Measurements from ENCODE around the gene NOD2.

NOD2 gene

GRCh38 chr16:50665128-50665878 is 28.1 kb upstream of the NOD2 start:
- no peaks in the 10 kb centered on the region for H3K36me3 ChIP-seq (ENCODE audit: insufficient read depth, insufficient read length, low read length)
- peak overlapping the region; percentile 5 for H3K4me3 ChIP-seq (ENCODE audit: insufficient read length, low read depth)
- TF ChIP-seq ZNF274 (IDR thresholded peaks at IDR 0.05; ENCODE audit: low read depth, low read length) (no peak), SUZ12 (IDR thresholded peaks at IDR 0.05; ENCODE audit: extremely low read depth, insufficient read depth, insufficient read length) (no peak), YY1 (IDR thresholded peaks at IDR 0.05; ENCODE audit: insufficient read depth, insufficient read length) (no peak)
- peak; percentile 61 for DNase-seq (ENCODE audit: low read depth, low spot score)
- peaks cover 7% of the 10 kb centered on the region for H3K27me3 ChIP-seq (ENCODE audit: insufficient read depth, insufficient read length)
- peak overlapping the region; percentile 43 for H3K9ac ChIP-seq (ENCODE audit: insufficient read length, low read depth)
- H3K4me1 ChIP-seq (ENCODE audit: insufficient read depth, insufficient read length), result no peaks in the 10 kb centered on the region
- H3K9me3 ChIP-seq (ENCODE audit: insufficient read depth, low read length), result peaks cover 16% of the 10 kb centered on the region; the same call in 1 of the 2 replicates

- Histone ChIP-seq H3K4me1 (ENCODE audit: insufficient read depth, insufficient read length) (no peaks in the 10 kb centered on the region), H3K4me3 (ENCODE audit: insufficient read length, low read depth) (no peak overlapping the region), H3K9me3 (ENCODE audit: insufficient read depth, low read length) (peaks cover 26% of the 10 kb centered on the region), H3K27me3 (ENCODE audit: insufficient read depth, insufficient read length) (peaks cover 7% of the 10 kb centered on the region), H3K36me3 (ENCODE audit: insufficient read depth, insufficient read length, low read length) (no peaks in the 10 kb centered on the region), H3K9ac (ENCODE audit: insufficient read length, low read depth) (no peak overlapping the region)
- DNase-seq (ENCODE audit: low read depth, low spot score), result no peak
- TF ChIP-seq ZNF274 (IDR thresholded peaks at IDR 0.05; ENCODE audit: low read depth, low read length) (no peak), YY1 (IDR thresholded peaks at IDR 0.05; ENCODE audit: insufficient read depth, insufficient read length) (no peak), SUZ12 (IDR thresholded peaks at IDR 0.05; ENCODE audit: extremely low read depth, insufficient read depth, insufficient read length) (no peak)
Measured at GRCh38 chr16:50666658-50667496, 26.5 kb upstream of the NOD2 start.

GRCh38 chr16:50667497-50668367 is 25.7 kb upstream of the NOD2 start:
- no peak overlapping the region for H3K9ac ChIP-seq (ENCODE audit: insufficient read length, low read depth)
- H3K36me3 ChIP-seq (ENCODE audit: insufficient read depth, insufficient read length, low read length), result no peaks in the 10 kb centered on the region
- no peak overlapping the region for H3K4me3 ChIP-seq (ENCODE audit: insufficient read length, low read depth)
- H3K9me3 ChIP-seq (ENCODE audit: insufficient read depth, low read length), result peaks cover 28% of the 10 kb centered on the region
- no peaks in the 10 kb centered on the region for H3K4me1 ChIP-seq (ENCODE audit: insufficient read depth, insufficient read length)
- no peak for TF ChIP-seq YY1 (IDR thresholded peaks at IDR 0.05; ENCODE audit: insufficient read depth, insufficient read length)
- TF ChIP-seq SUZ12 (IDR thresholded peaks at IDR 0.05; ENCODE audit: extremely low read depth, insufficient read depth, insufficient read length), result no peak
- TF ChIP-seq ZNF274 (IDR thresholded peaks at IDR 0.05; ENCODE audit: low read depth, low read length), result no peak
- H3K27me3 ChIP-seq (ENCODE audit: insufficient read depth, insufficient read length), result peaks cover 7% of the 10 kb centered on the region
- DNase-seq (ENCODE audit: low read depth, low spot score), result no peak

- Histone ChIP-seq H3K4me1 (ENCODE audit: insufficient read depth, insufficient read length) (no peaks in the 10 kb centered on the region), H3K36me3 (ENCODE audit: insufficient read depth, insufficient read length, low read length) (no peaks in the 10 kb centered on the region), H3K9ac (ENCODE audit: insufficient read length, low read depth) (no peak overlapping the region), H3K9me3 (ENCODE audit: insufficient read depth, low read length) (peaks cover 35% of the 10 kb centered on the region), H3K27me3 (ENCODE audit: insufficient read depth, insufficient read length) (peaks cover 7% of the 10 kb centered on the region), H3K4me3 (ENCODE audit: insufficient read length, low read depth) (no peak overlapping the region)
- TF ChIP-seq SUZ12 (IDR thresholded peaks at IDR 0.05; ENCODE audit: extremely low read depth, insufficient read depth, insufficient read length) (no peak), ZNF274 (IDR thresholded peaks at IDR 0.05; ENCODE audit: low read depth, low read length) (no peak), YY1 (IDR thresholded peaks at IDR 0.05; ENCODE audit: insufficient read depth, insufficient read length) (no peak)
- no peak for DNase-seq (ENCODE audit: low read depth, low spot score)
Measured at GRCh38 chr16:50668368-50669008, 24.9 kb upstream of the NOD2 start.

GRCh38 chr16:50669741-50670140 is 23.7 kb upstream of the NOD2 start:
- Histone ChIP-seq H3K4me1 (ENCODE audit: insufficient read depth, insufficient read length) (no peaks in the 10 kb centered on the region), H3K4me3 (ENCODE audit: insufficient read length, low read depth) (no peak overlapping the region), H3K9me3 (ENCODE audit: insufficient read depth, low read length) (peaks cover 28% of the 10 kb centered on the region), H3K9ac (ENCODE audit: insufficient read length, low read depth) (no peak overlapping the region), H3K36me3 (ENCODE audit: insufficient read depth, insufficient read length, low read length) (no peaks in the 10 kb centered on the region), H3K27me3 (ENCODE audit: insufficient read depth, insufficient read length) (peaks cover 3% of the 10 kb centered on the region)
- no peak for DNase-seq (ENCODE audit: low read depth, low spot score)
- no peak for TF ChIP-seq YY1 (IDR thresholded peaks at IDR 0.05; ENCODE audit: insufficient read depth, insufficient read length)
- TF ChIP-seq SUZ12 (IDR thresholded peaks at IDR 0.05; ENCODE audit: extremely low read depth, insufficient read depth, insufficient read length), result no peak

- Histone ChIP-seq H3K4me3 (ENCODE audit: insufficient read length, low read depth) (no peak overlapping the region), H3K36me3 (ENCODE audit: insufficient read depth, insufficient read length, low read length) (no peaks in the 10 kb centered on the region), H3K27me3 (ENCODE audit: insufficient read depth, insufficient read length) (no peaks in the 10 kb centered on the region), H3K9me3 (ENCODE audit: insufficient read depth, low read length) (peaks cover 28% of the 10 kb centered on the region), H3K4me1 (ENCODE audit: insufficient read depth, insufficient read length) (no peaks in the 10 kb centered on the region), H3K9ac (ENCODE audit: insufficient read length, low read depth) (no peak overlapping the region)
- no peak for TF ChIP-seq ZNF274 (IDR thresholded peaks at IDR 0.05; ENCODE audit: low read depth, low read length)
- TF ChIP-seq SUZ12 (IDR thresholded peaks at IDR 0.05; ENCODE audit: extremely low read depth, insufficient read depth, insufficient read length), result no peak
- TF ChIP-seq YY1 (IDR thresholded peaks at IDR 0.05; ENCODE audit: insufficient read depth, insufficient read length), result no peak
- DNase-seq (ENCODE audit: low read depth, low spot score), result no peak
Measured at GRCh38 chr16:50670476-50670875, 22.9 kb upstream of the NOD2 start.
